HUDEP-2 (cell line): ENCODE results near the gene CLDN6.
A peak's percentile ranks its signal among the peaks of the same experiment; 100 is the strongest.
"Not testable (repeated sequence)": the region's sequence is repeated elsewhere in the genome, so short reads cannot be mapped to it uniquely, and the experiment has no call there.

ENCODE experiments used
- DNase-seq, 76 experiments: peaks; one replicate each; lab custom pipeline; 2025; ENCODE audit not compliant: unreplicated experiment in 76 of 76; lab: John Stamatoyannopoulos, UW

CLDN6 gene

GRCh38 chr16:3017794-3018506 lies at the start of gene CLDN6:
Gene CLDN6 (minus strand): TSS chr16:3018183. CDS start chr16:3016021, 2,162 bp downstream.
- DNase-seq = peak in 18 of 76 experiments; percentile 13 to 43 (median 27)

- DNase-seq = no peak
These were observed 48.4 kb upstream of the CLDN6 start for GRCh38 chr16:3066440-3066748.

GRCh38 chr16:3065742-3066439 lies 47.9 kb upstream of the CLDN6 start:
- DNase-seq = no peak

- DNase-seq = no peak
These were observed 47.2 kb upstream of the CLDN6 start, which contains the start of gene IL32 for GRCh38 chr16:3065069-3065741. Gene IL32 (plus strand): TSS chr16:3065640. CDS start chr16:3065812, 172 bp downstream.

GRCh38 chr16:3063625-3064386 lies 45.8 kb upstream of the CLDN6 start:
- no peak for DNase-seq

GRCh38 chr16:3062553-3062952 lies 44.6 kb upstream of the CLDN6 start:
- DNase-seq = no peak

- DNase-seq = no peak
These were observed 42.5 kb upstream of the CLDN6 start for GRCh38 chr16:3060339-3061127.

GRCh38 chr16:3059723-3060242 lies 41.8 kb upstream of the CLDN6 start:
- DNase-seq = no peak

GRCh38 chr16:3059041-3059722 lies 41.2 kb upstream of the CLDN6 start:
- DNase-seq = peak in 68 of 76 experiments; percentile 8 to 84 (median 62)

- peak in 11 of 76 experiments; percentile 5 to 44 (median 16) for DNase-seq
These were observed 40.4 kb upstream of the CLDN6 start for GRCh38 chr16:3058139-3059030.

- DNase-seq = no peak
These were observed 39.5 kb upstream of the CLDN6 start for GRCh38 chr16:3057181-3058138.

- no peak for DNase-seq
These were observed 38.6 kb upstream of the CLDN6 start for GRCh38 chr16:3056336-3057180.

GRCh38 chr16:3055734-3056115 lies 37.7 kb upstream of the CLDN6 start:
- not testable (repeated sequence) for DNase-seq

- no peak for DNase-seq
These were observed 37.2 kb upstream of the CLDN6 start for GRCh38 chr16:3054965-3055733.

GRCh38 chr16:3053330-3053710 lies 35.3 kb upstream of the CLDN6 start:
- DNase-seq = not testable (repeated sequence)
